ENCODE results near the gene CYTH1. TPM values are rescaled to one million over a fixed set of nuclear protein-coding genes. Genes with fewer than 3 reads are reported as not detected.

Gene CYTH1
- total RNA-seq, 1 experiment from 2014 or later = 34.3 TPM

GRCh38 chr17:78729641-78730040 lies 52.4 kb downstream of the CYTH1 start:
- ChIA-PET CTCF (interaction anchor here (1.3 kb wide), 1 partner anchor 20 kb away, joined by 4 read pairs; no protein-coding TSS in a partner anchor), RAD21 (ENCODE audit: low non-redundant PET in 1 of 2, low total read pairs in 2 of 2, uncharacterized antibody in 2 of 2, unreplicated experiment in 2 of 2) (no interaction called here), POLR2A (no interaction called here)
- H3K4me2 ChIP-seq (ENCODE audit: low read length) = no peak overlapping the region
- H3K9ac ChIP-seq (ENCODE audit: low read length) = no peak overlapping the region
- no peak overlapping the region for H3K4me3 ChIP-seq (replicated peaks in 1 of 2; ENCODE audit: low read depth in 1 of 2, low read length in 2 of 2)
- intact Hi-C loops (cut with micrococcal nuclease) = no loop called here
- no peaks in the 10 kb centered on the region for H4K20me1 ChIP-seq (ENCODE audit: insufficient read depth)
- ATAC-seq (no peak), DNase-seq (ENCODE audit: low read depth, low spot score) (no peak)
- no peaks in the 10 kb centered on the region for H3K27me3 ChIP-seq (ENCODE audit: insufficient read depth, low read length)
- H3K36me3 ChIP-seq (ENCODE audit: control insufficient read depth in 1 of 2, insufficient read depth in 2 of 2, low read length in 2 of 2) = no peaks in the 10 kb centered on the region
- no peaks in the 10 kb centered on the region for H3K9me3 ChIP-seq (ENCODE audit: control insufficient read depth in 1 of 2, insufficient read depth in 1 of 2, low read depth in 1 of 2, low read length in 2 of 2)
- no peak overlapping the region for H2AFZ ChIP-seq (ENCODE audit: low read depth, low read length, poor library complexity, severe bottlenecking)
- no TSS peak for BruUV-seq (replicated peaks)
- H3K27ac ChIP-seq (ENCODE audit: low read depth, low read length) = no peak overlapping the region
- no peaks in the 10 kb centered on the region for H3K9me2 ChIP-seq (ENCODE audit: insufficient read depth)
- H3K79me2 ChIP-seq (ENCODE audit: insufficient read depth, low read length) = peaks cover 36% of the 10 kb centered on the region
- TF ChIP-seq ZFX (IDR thresholded peaks at IDR 0.05) (no peak), ZNF274 (IDR thresholded peaks at IDR 0.05; ENCODE audit: low read depth, low read length) (no peak), RAD21 (IDR thresholded peaks at IDR 0.05; ENCODE audit: low read depth) (no peak)
- peaks cover 3 to 4% of the 10 kb centered on the region in 2 experiments for H3K4me1 ChIP-seq (ENCODE audit: control insufficient read depth in 1 of 2, insufficient read depth in 2 of 2, low read length in 2 of 2)

- no peak overlapping the region for H3K9ac ChIP-seq (ENCODE audit: low read length)
- ATAC-seq = no peak
- no peaks in the 10 kb centered on the region for H3K9me2 ChIP-seq (ENCODE audit: insufficient read depth)
- H4K20me1 ChIP-seq (ENCODE audit: insufficient read depth) = no peaks in the 10 kb centered on the region
- intact Hi-C loops (cut with micrococcal nuclease) = no loop called here
- no peak overlapping the region for H3K27ac ChIP-seq (ENCODE audit: low read depth, low read length)
- no peak for DNase-seq (ENCODE audit: low read depth, low spot score)
- no peak overlapping the region for H3K4me3 ChIP-seq (replicated peaks in 1 of 2; ENCODE audit: low read depth in 1 of 2, low read length in 2 of 2)
- ChIA-PET POLR2A (interaction anchor here (1.0 kb wide), 1 partner anchor 8 kb away, joined by 3 read pairs; no protein-coding TSS in a partner anchor), CTCF (interaction anchor here (1.0 to 1.3 kb wide), 2 partner anchors 19 to 368 kb away, joined by 3 to 4 read pairs; no protein-coding TSS in a partner anchor), RAD21 (ENCODE audit: low non-redundant PET in 1 of 2, low total read pairs in 2 of 2, uncharacterized antibody in 2 of 2, unreplicated experiment in 2 of 2) (no interaction called here)
- no peaks in the 10 kb centered on the region for H3K36me3 ChIP-seq (ENCODE audit: control insufficient read depth in 1 of 2, insufficient read depth in 2 of 2, low read length in 2 of 2)
- TF ChIP-seq ELF1 (IDR thresholded peaks at IDR 0.05; ENCODE audit: borderline replicate concordance, low read depth) (no peak), ATF3 (IDR thresholded peaks at IDR 0.05) (no peak), ZBTB33 (IDR thresholded peaks at IDR 0.05; ENCODE audit: extremely low read depth, insufficient replicate concordance, low read length) (no peak), EGR1 (IDR thresholded peaks at IDR 0.05; ENCODE audit: low read depth) (no peak), YY1 (IDR thresholded peaks at IDR 0.05; ENCODE audit: extremely low read depth, insufficient replicate concordance, low read depth, low read length) (no peak), FOSL1 (IDR thresholded peaks at IDR 0.05; ENCODE audit: low read depth) (no peak), MAX (IDR thresholded peaks at IDR 0.05) (no peak), SRF (IDR thresholded peaks at IDR 0.05; ENCODE audit: low read depth) (no peak), CEBPB (IDR thresholded peaks at IDR 0.05; ENCODE audit: low read depth) (no peak), POLR2AphosphoS5 (IDR thresholded peaks at IDR 0.05; ENCODE audit: low read depth, low read length) (no peak), POLR2A (IDR thresholded peaks at IDR 0.05; ENCODE audit: borderline replicate concordance, extremely low read depth, insufficient read depth, insufficient read length) (no peak), EZH2phosphoT487 (IDR thresholded peaks at IDR 0.05; ENCODE audit: borderline replicate concordance) (no peak)
- peaks cover 38% of the 10 kb centered on the region for H3K79me2 ChIP-seq (ENCODE audit: insufficient read depth, low read length)
- no peak overlapping the region for H2AFZ ChIP-seq (ENCODE audit: low read depth, low read length, poor library complexity, severe bottlenecking)
- H3K27me3 ChIP-seq (ENCODE audit: insufficient read depth, low read length) = no peaks in the 10 kb centered on the region
- H3K4me1 ChIP-seq (ENCODE audit: control insufficient read depth in 1 of 2, insufficient read depth in 2 of 2, low read length in 2 of 2) = peaks cover 7 to 9% of the 10 kb centered on the region in 2 experiments
- H3K9me3 ChIP-seq (ENCODE audit: control insufficient read depth in 1 of 2, insufficient read depth in 1 of 2, low read depth in 1 of 2, low read length in 2 of 2) = no peaks in the 10 kb centered on the region
- no peak overlapping the region for H3K4me2 ChIP-seq (ENCODE audit: low read length)
- BruUV-seq (replicated peaks) = no TSS peak
These were observed 53.6 kb downstream of the CYTH1 start for GRCh38 chr17:78728495-78728894.

All from HCT116 (cell line).